HG03460 (cell line): Measurements from ENCODE around the gene FRMD4A.

Experiments
- ATAC-seq: cut with Tn5 transposase; IDR thresholded peaks from one replicate; pipeline ENCODE4 v1.9.1; 2021; ENCODE audit not compliant: unreplicated experiment

FRMD4A gene

DNA sequence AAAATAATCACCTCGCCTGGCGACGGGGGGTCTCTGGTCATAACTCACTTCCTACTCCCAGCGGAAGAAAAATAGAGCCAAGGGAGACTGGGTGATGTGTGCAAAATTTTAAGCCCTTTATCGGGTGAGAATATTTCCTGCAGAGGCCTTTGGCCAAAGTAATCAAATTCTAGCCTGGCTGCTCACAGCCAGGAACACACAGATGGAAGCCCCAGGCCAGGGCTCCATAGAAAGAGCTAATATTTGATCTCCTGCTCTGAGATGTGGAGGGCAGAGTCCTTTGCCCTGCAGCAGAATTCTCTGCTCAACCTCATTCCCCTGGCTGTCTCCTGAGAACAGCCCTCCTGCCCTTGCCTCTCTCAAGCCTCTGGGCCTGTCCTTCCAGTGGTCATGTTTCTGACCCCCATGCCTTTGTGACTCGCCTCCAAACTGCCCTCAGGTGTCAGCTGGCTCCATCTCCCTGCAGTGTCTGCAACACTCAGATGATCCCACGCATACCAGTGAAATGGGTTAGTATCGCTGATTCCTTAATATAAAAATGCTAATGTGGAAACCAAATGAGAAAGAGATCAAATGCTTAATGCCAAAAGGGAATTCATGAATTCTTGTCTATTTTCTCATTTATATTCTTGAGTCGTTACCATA is 34.5 kb downstream of the FRMD4A start:
- ATAC-seq = no peak

DNA sequence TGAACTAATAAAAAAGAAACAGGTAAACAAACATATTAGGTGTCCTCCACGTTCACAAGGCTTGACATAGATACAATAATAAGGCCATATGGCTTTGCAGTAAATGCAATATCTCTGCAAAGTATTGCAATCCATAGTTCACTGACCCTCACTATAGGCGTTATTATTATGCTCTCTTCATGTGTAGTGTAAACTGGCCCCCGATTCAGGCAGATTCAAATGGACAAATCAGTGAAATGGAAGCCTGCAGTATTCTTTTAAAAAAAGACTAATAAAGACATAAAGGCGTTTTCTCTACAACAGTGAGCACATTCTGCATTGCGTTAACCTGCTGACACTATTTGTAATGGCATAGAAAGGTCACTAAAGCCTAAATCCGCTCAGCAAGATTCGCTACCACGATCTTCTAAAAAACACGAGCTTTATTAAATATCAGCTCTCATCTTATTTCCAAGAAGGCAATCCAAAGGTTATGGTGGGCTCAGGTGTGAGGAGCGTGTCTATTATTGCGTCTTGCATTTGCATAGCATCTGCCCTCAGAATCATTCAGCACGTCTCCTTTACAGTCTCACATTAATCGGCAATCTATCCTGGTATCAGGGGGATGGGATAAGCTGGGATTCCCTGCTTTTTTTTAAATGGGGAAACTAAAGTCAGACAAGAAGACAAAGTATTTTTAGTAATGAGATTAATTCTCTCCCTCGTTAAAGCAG is 36.2 kb downstream of the FRMD4A start:
- no peak for ATAC-seq

DNA sequence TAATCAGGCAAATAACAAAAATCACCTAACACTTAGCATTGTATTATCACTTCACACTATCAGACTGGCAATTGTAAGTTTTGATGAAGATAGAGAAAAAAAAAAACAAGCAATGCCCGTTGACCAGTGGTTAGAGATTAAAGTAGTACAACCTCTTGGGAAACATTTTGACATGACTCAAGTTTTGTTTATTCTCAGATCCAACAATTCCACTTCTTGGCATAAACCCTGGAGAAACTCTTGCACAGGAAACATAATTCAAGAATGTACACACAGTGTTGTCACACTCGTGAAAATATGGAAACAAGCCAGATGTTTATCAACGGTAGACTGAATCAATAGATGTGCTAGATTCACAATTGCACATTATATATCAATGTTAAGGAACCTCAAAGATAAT is 37.2 kb downstream of the FRMD4A start:
- no peak for ATAC-seq

DNA sequence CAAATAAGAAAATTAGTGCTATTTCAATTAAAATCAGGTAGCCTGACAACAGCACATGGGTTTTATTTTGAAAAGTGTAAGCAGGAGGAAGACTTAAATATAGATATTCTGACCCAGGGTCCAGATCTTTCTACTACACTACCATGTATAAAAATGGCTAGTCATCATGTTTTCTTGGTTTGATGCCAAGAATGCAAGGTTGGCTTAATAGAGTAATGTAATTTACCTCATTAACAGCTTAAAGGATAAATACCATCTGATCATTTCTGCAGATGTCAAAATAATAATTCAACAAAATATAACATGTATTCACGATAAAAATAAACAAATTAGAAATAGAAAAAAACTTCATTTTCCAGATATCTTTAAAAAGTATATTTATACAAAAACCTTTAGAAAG is 39.4 kb downstream of the FRMD4A start:
- ATAC-seq = no peak

DNA sequence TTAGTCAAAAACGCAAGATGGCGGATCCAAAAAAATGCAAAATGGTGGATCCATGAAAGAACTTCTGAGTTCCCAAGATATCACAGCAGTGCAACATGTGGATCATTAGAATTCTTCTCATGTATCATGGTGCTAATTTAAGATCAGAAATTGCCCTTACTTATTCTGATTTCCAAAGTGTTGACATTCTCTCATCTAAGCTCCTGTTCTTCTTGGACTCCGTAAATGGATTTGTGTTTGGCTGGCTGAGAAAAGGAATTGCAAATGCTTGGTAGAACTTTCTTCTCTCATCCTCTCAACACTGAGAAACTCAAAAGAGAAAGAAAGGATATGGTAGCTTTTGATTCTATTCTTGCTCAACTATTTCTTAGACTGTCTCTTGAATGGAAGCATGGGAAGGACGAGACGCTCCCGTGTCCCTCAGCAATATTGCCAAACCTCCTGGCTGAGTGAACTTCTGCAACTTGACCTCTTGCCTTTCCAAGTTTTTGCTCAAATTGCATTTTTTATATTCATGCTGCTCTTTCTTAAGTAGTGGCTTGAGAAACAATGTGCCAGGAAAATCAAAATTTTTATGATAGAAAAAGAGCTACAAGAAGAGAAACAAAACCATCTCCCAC is 44.7 kb downstream of the FRMD4A start:
- ATAC-seq = no peak

DNA sequence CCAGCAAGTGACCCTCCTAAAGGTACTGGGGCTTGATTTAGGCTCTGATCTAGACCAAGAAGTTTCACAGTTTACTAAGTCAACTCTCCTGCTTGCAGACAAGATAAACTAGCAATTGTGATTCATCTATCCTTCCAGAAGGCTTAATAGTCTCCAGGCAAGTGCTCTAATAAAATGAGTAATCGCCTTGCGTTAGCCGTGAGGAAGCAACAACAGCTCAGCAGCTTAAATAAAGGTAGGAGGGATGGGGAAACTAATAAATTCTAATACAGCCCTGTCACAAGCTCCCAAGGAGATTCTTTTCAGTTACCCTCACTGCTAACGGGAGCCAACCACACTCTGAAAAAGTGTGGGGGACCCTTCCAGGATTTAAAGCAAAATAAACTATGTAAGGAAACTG is 48.4 kb downstream of the FRMD4A start:
- ATAC-seq = no peak

DNA sequence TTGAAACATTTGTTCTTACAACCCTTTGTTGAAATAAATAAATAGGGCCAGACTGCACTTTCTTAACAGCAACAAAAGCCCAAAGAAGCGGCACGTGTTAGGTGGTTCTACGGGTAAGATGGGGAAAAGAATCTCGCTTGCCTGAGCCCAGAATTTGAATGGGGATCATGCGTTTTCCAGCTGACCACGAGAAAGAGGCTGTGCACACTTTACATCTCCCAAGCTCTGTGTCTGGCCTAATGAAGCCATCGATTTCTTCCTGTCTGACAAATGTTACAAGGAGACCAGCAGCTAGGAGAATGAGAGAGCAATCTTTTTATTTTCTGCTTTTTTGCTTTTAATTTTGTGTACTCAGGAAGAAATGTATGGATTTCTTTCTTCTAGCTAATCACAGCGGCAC is 52.2 kb downstream of the FRMD4A start:
- ATAC-seq = no peak

DNA sequence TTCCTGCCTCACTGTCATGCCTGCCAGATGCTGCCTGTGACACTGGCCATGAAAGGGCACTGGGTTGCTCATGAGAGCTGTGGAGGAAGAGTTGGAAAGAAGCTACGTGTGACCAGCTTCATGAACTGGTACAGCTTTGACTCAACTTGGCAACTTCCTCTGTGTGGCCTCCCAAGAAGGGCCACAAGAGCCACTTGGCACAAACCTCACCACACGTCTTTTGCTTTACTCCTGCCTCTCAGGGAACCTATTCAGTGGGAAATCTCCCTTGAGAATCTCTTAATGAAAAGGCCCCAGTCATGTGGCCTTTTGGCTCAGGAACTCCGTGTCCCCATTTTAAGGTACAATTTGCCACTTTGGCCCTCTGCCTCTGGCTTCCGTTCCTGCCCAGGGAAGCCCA is 54.5 kb downstream of the FRMD4A start:
- ATAC-seq = no peak

DNA sequence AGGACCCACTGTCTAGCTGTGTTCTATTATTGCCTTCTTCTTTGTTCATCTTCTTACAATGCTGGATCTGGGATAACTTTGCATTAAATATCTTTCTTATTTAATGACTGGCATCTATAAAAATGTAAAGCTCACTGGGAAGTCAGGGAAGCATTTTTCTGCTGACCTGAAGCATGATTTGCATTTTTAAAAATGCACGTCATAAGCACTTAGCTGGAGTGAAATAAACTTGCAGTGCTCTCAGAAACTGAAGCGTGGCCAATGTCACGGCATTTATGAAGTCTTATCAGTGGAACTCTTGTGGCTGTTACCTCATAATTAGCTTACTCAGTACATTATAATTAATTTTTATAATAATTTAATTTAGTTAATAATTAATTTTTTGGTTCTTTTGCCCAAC is 59.1 kb downstream of the FRMD4A start:
- ATAC-seq = no peak

DNA sequence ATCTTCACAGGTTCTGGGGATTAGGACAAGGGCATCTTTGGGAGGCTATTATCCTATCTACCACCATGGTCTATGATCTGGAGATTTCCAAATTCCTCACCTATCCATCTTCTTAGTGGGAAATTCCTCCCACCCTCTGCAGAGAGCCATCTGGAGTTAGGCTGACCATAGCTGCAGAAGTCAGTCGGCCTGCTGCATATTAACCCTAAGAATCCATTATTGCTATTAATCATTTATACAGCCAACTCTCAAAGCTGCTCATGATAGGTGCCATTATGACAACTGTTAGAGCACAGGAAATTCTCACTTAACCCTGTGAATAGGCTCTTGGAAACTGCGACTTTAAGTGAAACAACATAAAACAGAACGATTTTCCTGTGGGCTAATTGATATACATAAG is 60.4 kb downstream of the FRMD4A start:
- ATAC-seq = no peak

DNA sequence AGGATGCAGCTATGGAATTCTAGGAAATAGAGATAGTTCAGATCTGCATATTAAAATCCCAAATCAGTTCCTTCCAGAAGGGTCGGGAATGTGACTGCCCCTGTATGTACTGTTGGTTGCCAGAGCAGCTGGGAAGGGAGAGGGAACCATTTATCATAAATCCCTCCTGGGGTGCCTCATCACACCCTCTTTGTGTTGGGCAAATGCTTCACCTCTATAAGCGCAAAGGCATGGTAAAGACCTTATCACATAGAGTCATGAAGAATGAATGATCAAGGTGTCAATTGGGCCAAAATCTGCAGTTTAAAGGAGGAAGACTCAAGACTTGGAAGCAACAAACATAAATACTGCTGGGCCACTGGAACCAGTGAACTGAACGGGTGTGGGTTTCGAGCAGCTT is 65.0 kb downstream of the FRMD4A start:
- no peak for ATAC-seq

DNA sequence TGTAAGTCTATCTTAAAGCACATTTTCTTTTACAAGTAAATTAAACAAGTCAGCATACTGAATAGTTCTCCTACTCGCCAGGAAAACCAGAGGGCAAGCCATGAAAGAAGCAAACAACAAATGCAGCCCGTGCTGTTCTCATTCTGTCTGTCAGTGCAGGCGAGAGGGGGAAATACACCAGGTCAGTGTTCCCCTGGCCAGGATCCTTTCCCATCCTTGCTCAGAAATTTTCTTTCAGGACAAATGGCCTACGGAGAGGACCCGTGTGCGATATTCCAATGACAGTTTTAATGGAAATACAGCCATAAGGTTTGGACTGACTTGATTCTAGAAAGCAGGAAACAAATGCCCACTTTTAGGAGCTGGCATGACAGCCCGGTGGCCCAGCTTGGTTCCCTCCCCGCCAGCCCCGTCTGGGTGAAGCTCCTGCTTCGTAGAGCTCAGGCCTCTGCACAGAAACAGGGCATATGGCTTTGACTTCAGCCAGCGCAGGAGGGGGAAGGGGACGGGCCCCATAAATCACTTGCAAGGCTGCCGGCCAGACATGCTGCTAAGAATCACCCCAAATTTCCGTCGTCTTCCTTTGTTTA is 67.8 kb downstream of the FRMD4A start:
- ATAC-seq = no peak

DNA sequence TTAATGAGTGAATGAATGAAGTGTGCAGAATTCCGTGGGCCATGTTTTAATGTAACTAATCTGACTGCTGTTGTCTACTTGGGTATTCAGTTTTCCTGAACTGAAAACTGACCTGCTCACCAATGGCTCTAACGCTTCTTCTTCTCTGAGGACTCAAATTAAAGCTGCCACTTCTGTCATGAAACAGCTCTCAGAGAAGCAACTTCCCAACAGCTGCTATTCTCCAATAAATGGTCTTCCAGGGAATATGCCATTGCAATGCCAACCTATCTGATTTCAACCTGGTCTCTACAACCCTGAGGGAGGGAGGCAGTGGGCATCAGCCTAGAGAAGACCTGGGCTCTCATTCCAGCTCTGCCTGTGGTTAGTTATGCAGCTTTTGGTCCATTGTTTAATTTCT is 69.4 kb downstream of the FRMD4A start:
- no peak for ATAC-seq

DNA sequence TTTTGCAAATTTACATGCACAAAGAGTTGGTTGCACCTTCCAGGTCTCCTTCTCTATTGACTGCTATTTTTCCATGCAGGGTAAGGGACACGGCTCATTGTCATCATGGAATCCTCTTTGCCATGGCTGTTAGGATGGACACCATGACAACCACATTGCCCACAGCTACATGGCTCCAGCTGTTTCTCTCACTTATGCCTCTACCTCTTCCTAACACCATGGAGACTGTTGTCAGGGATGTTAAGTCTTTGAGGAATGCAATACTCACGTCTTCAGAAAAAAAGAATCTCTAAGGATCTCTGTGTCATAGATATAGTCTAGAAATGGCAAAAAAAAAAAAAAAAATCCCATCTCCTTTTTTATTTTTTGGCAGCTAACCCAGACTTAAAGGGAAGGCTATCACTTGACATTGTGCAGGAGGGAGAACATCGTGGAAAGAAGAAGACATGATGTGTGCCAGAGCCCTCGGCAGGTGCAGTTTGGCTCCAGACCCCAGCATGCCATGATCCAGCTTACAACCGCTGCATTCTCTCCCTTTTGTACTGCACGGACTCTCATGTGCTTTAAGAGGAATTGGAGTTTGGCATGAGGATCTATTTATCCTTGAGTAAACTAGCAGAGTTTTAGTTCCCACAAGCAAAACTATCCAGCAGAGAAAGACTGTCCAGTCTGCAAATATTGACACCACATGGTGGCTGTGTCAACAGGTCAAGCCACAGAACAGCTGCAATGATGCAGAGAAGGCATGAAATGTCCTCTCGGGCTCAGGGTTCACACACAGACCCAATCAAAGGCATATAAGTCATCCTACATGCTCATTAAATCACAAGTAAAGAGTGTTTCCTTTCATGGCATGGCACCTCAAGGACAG is 70.8 kb downstream of the FRMD4A start:
- no peak for ATAC-seq

DNA sequence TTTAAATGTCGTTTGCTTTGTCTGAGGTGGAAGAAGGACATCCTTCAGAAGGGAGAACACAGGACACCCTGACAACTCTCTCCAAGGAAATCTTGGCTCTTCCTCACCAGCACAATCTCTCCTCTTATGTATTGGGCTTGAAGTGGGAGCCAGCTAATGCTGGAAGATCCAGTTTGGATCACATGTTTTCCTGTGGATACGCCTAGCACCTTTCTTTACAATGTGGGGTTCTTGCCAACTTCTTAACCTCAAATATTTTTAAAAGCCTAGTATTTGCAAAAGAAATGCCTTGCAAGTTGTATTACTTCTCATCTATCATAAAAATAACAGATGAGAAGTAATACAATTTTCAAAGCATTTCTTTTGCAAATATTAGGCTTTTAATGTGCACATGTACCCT is 76.4 kb downstream of the FRMD4A start:
- no peak for ATAC-seq

DNA sequence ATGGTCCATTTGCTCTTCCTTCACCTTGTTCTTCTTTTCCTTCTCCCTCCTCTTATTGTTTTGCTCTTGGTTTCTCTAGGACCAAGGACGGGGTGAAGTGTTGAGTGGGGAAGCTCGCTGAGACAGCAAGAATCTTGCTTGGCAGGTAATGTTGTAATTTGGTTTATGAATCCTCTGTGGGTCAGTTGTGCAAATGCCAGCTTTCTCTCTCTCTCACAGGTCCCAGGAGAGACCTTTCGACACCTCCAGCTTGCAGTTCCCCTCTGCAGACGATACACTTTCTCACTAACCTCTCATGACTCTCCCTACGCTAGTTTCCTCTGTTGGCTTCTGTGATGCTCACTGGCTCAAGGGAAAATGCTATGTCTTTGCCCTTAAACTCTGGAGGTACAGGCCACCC is 77.0 kb downstream of the FRMD4A start:
- ATAC-seq = no peak

DNA sequence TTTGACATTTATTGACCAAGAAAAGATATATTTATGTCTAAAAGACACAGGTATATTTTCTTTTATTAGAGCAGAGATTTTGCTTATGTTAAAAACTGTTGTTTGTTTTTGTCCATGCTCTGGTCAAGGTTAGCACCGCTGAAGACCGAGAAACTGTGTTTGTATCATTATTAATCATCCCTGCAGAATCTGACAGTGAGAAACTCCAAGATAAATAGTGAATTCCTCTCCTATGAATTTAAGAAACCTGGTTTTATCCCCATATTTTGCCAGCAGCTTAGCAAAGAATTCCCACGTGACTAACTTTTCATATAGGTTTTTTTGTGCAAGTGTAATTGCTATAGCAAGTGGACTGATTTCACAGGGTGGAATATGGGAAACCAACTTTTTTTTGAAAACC is 77.6 kb downstream of the FRMD4A start:
- no peak for ATAC-seq

DNA sequence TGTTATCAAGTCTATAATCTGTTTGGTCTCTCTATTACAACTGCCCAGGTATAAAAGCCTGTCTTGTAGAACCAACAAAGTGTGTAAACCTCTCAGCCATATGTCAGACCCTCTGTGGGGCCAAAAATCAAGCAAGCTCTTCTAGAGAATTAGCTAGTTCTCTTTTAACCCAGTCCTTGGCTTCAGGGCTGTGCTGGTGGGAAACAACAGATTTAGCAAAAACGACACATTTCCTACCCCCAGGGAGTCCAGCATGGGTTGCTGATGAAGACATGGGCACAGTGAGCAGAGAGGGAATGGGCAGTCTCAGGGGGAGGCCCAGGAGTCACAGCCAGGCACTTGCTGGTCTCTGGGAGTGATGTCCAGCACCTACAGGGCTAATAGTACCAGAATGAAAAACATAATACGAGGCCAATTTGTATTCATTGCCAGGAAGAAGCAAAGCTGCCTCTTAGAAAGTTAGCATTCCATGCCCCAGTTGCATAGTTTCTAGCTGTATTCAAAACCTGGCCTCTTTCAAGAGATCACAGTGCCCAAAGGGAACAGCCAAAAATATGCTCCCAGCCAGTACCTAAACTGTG is 80.1 kb downstream of the FRMD4A start:
- ATAC-seq = no peak

DNA sequence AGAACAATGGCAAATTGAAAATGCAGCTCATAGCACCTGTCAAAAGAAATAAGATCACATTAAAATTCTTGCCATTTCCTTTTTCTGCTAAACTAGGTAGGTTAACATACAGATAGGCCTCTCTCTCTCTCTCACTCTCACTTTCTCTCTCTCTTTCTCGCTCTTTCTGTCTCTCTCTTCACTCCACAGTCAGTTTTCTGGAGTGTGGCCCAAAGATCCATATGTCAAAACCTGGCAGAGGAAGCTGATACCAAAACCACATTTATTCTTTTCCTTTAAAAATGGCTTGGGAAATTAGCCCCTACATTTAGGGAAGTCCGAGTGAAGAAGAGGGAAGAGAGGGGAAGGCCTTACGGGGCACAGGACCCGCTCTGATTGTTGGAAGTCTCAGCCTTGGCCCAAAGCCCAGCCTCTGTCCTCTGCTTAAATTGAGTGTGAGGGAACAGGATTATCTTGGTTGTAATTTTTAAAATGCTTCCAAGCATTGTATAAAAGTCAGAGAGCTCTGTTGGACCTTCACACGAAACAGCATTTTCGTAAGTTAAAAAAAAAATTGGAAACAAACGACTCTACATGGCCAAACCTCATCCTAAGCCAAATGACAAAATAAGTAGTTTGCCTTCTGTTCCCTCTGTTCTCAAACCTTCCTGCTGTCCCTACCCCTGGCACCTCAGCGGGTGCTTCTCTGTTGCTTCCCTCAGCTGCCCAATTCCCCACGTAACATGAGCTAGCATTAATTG is 83.2 kb downstream of the FRMD4A start:
- no peak for ATAC-seq

DNA sequence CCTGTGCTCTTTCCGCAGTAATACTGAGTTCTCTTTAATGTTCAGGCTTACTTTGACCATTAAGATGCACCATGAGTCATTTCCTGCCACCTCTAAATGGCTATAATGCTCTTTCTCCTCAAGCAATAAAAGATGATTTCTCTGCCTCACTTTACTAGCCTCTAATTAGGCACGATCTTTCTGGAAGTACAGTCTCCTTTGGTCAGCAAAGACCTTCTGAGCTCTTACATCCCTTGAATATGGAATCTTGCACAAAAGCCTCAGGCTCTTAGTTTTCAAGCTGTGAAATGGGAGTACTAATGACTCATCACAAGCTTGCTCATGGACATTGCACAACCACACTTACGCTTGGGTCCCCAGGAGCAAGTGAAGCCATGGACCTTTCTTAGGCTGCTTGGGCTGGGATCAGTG is 85.9 kb downstream of the FRMD4A start:
- ATAC-seq = no peak
